ENCODE measurements around the gene SLC35G3. TPM values are rescaled to one million over a fixed set of nuclear protein-coding genes. Genes with fewer than 3 reads are reported as not detected.
"Not testable (repeated sequence)": the region's sequence is repeated elsewhere in the genome, so short reads cannot be mapped to it uniquely, and the experiment has no call there.

SLC35G3 gene
- total RNA-seq, 1 experiment from 2014 or later, result not detected

DNA sequence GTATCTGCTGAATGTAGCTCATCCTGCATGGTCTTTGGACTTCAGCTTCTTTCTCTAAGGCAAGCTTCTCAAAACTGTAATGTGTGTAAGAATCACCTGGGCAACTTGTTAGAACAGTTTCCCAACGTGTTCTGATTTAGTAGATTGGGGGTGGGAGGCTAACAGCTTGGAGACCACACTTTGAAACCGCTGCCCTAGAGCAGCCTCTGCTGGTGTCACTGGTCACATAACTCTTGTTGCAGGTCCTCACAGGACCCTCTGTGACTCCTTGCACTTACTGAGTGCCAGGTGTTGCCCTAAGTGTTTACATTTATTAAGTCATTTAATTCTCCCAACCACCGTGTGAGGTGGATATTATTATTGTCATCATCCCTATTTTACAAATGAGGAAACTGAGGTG lies 9.9 kb downstream of the SLC35G3 start:
- ChIA-PET POLR2A (no interaction called here), CTCF (no interaction called here)
- no peak overlapping the region for H3K4me3 ChIP-seq (ENCODE audit: low read depth in 2 of 2, low read length in 2 of 2)
- BruUV-seq (replicated peaks), result no TSS peak
- H3K27ac ChIP-seq (ENCODE audit: low read length), result no peak overlapping the region
- no peaks in the 10 kb centered on the region for H3K36me3 ChIP-seq (ENCODE audit: control insufficient read depth, insufficient read depth, low read length)
- DNase-seq (ENCODE audit: low read depth, low spot score) (no peak), ATAC-seq (no peak)
- H3K27me3 ChIP-seq (ENCODE audit: control insufficient read depth, insufficient read depth, low read length), result peaks cover 12% of the 10 kb centered on the region; the same call in 1 of the 2 replicates
- no peak for TF ChIP-seq SIN3A (IDR thresholded peaks at IDR 0.05; ENCODE audit: borderline replicate concordance, insufficient read depth, low read depth, low read length)
- TF ChIP-seq, protein P1, sequence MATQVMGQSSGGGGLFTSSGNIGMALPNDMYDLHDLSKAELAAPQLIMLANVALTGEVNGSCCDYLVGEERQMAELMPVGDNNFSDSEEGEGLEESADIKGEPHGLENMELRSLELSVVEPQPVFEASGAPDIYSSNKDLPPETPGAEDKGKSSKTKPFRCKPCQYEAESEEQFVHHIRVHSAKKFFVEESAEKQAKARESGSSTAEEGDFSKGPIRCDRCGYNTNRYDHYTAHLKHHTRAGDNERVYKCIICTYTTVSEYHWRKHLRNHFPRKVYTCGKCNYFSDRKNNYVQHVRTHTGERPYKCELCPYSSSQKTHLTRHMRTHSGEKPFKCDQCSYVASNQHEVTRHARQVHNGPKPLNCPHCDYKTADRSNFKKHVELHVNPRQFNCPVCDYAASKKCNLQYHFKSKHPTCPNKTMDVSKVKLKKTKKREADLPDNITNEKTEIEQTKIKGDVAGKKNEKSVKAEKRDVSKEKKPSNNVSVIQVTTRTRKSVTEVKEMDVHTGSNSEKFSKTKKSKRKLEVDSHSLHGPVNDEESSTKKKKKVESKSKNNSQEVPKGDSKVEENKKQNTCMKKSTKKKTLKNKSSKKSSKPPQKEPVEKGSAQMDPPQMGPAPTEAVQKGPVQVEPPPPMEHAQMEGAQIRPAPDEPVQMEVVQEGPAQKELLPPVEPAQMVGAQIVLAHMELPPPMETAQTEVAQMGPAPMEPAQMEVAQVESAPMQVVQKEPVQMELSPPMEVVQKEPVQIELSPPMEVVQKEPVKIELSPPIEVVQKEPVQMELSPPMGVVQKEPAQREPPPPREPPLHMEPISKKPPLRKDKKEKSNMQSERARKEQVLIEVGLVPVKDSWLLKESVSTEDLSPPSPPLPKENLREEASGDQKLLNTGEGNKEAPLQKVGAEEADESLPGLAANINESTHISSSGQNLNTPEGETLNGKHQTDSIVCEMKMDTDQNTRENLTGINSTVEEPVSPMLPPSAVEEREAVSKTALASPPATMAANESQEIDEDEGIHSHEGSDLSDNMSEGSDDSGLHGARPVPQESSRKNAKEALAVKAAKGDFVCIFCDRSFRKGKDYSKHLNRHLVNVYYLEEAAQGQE (IDR thresholded peaks at IDR 0.05; ENCODE audit: insufficient read depth in 1 of 2, low read depth in 2 of 2, low read length in 1 of 2), result no peak
- TF ChIP-seq POLR2AphosphoS5 (IDR thresholded peaks at IDR 0.05; ENCODE audit: low read depth, low read length), result no peak
- TF ChIP-seq, protein P2, sequence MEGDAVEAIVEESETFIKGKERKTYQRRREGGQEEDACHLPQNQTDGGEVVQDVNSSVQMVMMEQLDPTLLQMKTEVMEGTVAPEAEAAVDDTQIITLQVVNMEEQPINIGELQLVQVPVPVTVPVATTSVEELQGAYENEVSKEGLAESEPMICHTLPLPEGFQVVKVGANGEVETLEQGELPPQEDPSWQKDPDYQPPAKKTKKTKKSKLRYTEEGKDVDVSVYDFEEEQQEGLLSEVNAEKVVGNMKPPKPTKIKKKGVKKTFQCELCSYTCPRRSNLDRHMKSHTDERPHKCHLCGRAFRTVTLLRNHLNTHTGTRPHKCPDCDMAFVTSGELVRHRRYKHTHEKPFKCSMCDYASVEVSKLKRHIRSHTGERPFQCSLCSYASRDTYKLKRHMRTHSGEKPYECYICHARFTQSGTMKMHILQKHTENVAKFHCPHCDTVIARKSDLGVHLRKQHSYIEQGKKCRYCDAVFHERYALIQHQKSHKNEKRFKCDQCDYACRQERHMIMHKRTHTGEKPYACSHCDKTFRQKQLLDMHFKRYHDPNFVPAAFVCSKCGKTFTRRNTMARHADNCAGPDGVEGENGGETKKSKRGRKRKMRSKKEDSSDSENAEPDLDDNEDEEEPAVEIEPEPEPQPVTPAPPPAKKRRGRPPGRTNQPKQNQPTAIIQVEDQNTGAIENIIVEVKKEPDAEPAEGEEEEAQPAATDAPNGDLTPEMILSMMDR (IDR thresholded peaks at IDR 0.05), result no peak
- no peak for TF ChIP-seq TCF7L2 (IDR thresholded peaks at IDR 0.05; ENCODE audit: low read depth, low read length)
- no peaks in the 10 kb centered on the region for H3K9me3 ChIP-seq (ENCODE audit: control insufficient read depth, insufficient read depth, low read depth, low read length)
- intact Hi-C loops (cut with micrococcal nuclease; ENCODE audit: unreplicated experiment) (no loop called here), in situ Hi-C loops (cut with HindIII; ENCODE audit: low pct_unique_long_range_greater_than_20kb, low sequenced_read_pairs) (loop anchor here (25.0 kb wide), 1 partner anchor 353 kb away; the partner anchor contains the start of gene SLFN12L)
- H3K4me1 ChIP-seq (ENCODE audit: control insufficient read depth, insufficient read depth, low read length), result no peaks in the 10 kb centered on the region

DNA sequence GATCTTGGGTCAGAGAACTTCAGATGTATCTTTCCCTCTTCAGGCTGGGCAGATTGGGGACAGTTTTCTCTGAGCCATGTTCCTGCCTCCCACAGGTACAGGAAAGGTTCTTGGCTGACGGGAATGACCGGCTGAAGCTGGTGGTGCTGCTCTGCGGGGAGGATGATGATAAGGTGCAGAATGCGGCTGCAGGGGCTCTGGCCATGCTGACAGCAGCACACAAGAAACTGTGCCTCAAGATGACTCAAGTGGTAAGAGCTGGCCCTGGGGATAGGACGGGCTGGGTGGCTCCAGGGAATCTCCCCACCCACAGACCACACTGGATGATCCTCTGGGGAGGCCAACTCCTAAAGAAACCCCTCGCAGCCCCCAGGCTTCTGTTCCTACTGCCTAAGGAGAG lies 10.9 kb downstream of the SLC35G3 start:
- ATAC-seq (no peak), DNase-seq (ENCODE audit: low read depth, low spot score) (no peak)
- H3K27ac ChIP-seq (ENCODE audit: low read length), result no peak overlapping the region
- in situ Hi-C loops (cut with HindIII; ENCODE audit: low pct_unique_long_range_greater_than_20kb, low sequenced_read_pairs), result loop anchor here (25.0 kb wide), 1 partner anchor 354 kb away; the partner anchor contains the start of gene SLFN12L
- no peaks in the 10 kb centered on the region for H3K36me3 ChIP-seq (ENCODE audit: control insufficient read depth, insufficient read depth, low read length)
- no TSS peak for BruUV-seq (replicated peaks)
- H3K4me3 ChIP-seq (ENCODE audit: low read depth in 2 of 2, low read length in 2 of 2), result no peak overlapping the region
- intact Hi-C loops (cut with micrococcal nuclease; ENCODE audit: unreplicated experiment), result no loop called here
- ChIA-PET POLR2A (no interaction called here), CTCF (no interaction called here)
- TF ChIP-seq, protein P1 (IDR thresholded peaks at IDR 0.05; ENCODE audit: insufficient read depth in 1 of 2, low read depth in 2 of 2, low read length in 1 of 2), result no peak
- H3K4me1 ChIP-seq (ENCODE audit: control insufficient read depth, insufficient read depth, low read length), result no peaks in the 10 kb centered on the region
- no peaks in the 10 kb centered on the region for H3K9me3 ChIP-seq (ENCODE audit: control insufficient read depth, insufficient read depth, low read depth, low read length)
- peaks cover 12% of the 10 kb centered on the region; the same call in 1 of the 2 replicates for H3K27me3 ChIP-seq (ENCODE audit: control insufficient read depth, insufficient read depth, low read length)

DNA sequence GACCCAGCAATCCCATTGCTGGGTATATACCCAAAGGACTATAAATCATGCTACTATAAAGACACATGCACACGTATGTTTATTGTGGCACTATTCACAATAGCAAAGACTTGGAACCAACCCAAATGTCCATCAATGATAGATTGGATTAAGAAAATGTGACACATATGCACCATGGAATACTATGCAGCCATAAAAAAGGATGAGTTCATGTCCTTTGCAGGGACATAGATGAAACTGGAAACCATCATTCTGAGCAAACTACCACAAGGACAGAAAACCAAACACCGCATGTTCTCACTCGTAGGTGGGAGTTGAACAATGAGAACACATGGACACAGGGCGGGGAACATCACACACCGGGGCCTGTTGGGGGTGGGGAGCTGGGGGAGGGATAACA lies 14.8 kb downstream of the SLC35G3 start:
- in situ Hi-C loops (cut with HindIII; ENCODE audit: low pct_unique_long_range_greater_than_20kb, low sequenced_read_pairs), result loop anchor here (25.0 kb wide), 1 partner anchor 358 kb away; the partner anchor contains the start of gene SLFN12L
- POLR2A ChIA-PET; H3K27ac ChIP-seq (ENCODE audit: low read length); H3K4me3 ChIP-seq (ENCODE audit: low read depth in 2 of 2, low read length in 2 of 2); H3K4me1 ChIP-seq (ENCODE audit: control insufficient read depth, insufficient read depth, low read length); H3K36me3 ChIP-seq (ENCODE audit: control insufficient read depth, insufficient read depth, low read length); BruUV-seq (replicated peaks); ATAC-seq; H3K9me3 ChIP-seq (ENCODE audit: control insufficient read depth, insufficient read depth, low read depth, low read length); DNase-seq (ENCODE audit: low read depth, low spot score): not testable (repeated sequence)
- H3K27me3 ChIP-seq (ENCODE audit: control insufficient read depth, insufficient read depth, low read length), result peaks cover 12% of the 10 kb centered on the region; the same call in 1 of the 2 replicates
- CTCF ChIA-PET, result interaction anchor here (0.6 kb wide), 1 partner anchor 49 kb away, joined by 8 read pairs; no protein-coding TSS in a partner anchor
- intact Hi-C loops (cut with micrococcal nuclease; ENCODE audit: unreplicated experiment), result loop anchor here (10.0 kb wide), 1 partner anchor 115 kb away; no protein-coding TSS in a partner anchor

Measured in Panc1 (cell line).